NCI-H345 treated with DMSO at 0.1 percent for 48 hours (cell line): ENCODE data around the gene REV1.

ENCODE experiments used
- DNase-seq: peaks from one replicate; lab custom pipeline; 2025; ENCODE audit not compliant: unreplicated experiment; lab: John Stamatoyannopoulos, UW

Gene REV1

DNA sequence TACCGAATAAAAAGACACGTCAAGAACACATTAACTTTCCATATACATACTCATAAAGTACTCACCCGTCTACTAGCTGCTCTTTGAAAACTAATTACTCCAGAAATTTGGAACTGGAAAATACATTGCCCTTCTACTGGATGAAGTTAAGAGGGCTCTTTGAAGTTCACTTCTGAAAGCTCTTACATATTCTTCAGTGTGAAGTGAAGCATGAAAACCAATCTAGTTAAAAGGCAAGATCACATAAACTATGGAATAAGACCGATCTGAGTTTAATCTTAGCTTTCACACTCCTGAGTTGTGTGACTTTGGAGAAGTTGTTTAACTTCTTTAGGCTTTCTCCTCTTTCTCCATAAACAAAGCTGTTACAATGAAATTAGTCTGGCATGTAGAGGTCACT is 38.5 kb downstream of the REV1 start:
- DNase-seq, result no peak

GRCh38 chr2:99450199-99450598 is 39.6 kb downstream of the REV1 start:
- no peak for DNase-seq

DNA sequence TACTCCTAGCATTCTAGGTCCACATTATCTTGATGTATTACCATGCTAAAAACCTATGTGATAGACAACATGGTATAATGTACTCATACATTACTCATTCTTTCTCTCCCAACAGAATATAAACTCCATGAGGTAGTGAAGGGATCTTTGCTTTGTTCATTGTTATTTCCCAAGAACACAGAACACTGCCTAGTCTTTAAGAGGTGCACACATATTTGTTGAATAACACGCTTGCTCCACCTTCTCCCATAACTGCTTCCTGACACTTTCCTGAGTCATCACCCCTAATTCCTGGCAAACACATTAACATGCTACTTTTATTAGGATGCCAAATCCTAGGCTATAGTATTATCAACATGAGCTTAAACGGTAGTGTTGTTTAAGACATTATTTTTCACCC is 41.3 kb downstream of the REV1 start:
- no peak for DNase-seq

GRCh38 chr2:99445065-99445464 is 44.8 kb downstream of the REV1 start:
- DNase-seq, result no peak

- no peak for DNase-seq
Measured at GRCh38 chr2:99444222-99444621, 45.6 kb downstream of the REV1 start.

- no peak for DNase-seq
Measured at GRCh38 chr2:99442837-99443236, 47.0 kb downstream of the REV1 start.

DNA sequence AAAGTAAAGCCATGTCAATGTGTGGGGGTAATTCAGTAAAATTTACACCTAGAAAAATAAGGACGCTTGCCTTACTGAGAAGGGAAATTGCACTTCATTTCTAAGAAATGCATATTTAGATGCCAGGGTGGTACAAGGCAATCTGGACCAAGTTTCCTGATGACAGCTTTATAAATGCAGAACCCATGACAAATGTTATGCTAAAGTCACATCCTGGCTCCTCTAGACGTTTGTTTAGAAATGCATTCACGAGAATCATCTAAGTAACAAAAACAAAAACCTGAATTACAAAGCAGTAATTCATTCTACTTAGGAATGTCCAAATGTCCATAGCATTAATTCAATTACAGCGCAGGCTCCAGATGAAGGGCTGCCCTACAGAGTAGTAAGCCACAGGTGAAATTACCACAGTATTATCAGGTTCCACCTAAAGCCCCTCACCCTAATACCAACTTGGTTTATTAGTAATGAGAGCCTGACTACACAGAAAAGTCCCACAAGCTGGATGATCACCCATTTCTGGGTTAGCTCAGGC is 49.8 kb downstream of the REV1 start:
- DNase-seq, result no peak

GRCh38 chr2:99436874-99437273 is 52.9 kb downstream of the REV1 start:
- no peak for DNase-seq

- DNase-seq, result no peak
Measured at GRCh38 chr2:99433340-99433739, 56.5 kb downstream of the REV1 start.

DNA sequence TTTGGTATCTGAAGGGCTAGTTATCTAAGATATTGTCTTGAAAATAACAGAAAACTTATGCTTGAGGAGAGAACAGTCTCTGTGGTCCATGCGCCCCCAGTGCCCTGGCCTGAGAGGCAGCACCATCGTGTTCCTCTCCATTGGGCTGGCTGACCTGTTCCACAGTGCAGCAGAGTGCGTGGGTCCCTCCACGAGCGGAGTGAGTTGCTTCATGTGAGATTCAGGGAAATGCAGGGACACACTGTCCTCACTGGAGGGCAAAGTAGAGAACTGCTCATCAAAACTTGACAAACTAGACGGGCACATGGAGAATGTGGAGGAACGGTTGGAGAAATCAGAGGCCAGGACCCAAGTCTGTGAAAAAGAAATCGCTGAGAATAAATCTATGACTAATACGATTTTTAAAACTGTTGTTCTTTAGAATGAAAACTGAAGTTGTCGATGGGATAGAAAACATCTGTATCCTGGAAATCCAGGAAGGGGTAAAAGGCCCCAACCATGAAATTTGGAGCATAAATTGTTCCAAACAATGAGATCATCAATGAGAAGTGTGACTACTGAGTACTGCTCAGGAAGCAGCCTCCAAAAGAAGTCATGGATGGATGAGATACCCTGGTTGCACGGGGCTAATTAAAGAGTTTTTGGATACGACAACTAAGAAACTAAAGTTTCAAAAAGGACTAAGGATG is 58.1 kb downstream of the REV1 start:
- no peak for DNase-seq

DNA sequence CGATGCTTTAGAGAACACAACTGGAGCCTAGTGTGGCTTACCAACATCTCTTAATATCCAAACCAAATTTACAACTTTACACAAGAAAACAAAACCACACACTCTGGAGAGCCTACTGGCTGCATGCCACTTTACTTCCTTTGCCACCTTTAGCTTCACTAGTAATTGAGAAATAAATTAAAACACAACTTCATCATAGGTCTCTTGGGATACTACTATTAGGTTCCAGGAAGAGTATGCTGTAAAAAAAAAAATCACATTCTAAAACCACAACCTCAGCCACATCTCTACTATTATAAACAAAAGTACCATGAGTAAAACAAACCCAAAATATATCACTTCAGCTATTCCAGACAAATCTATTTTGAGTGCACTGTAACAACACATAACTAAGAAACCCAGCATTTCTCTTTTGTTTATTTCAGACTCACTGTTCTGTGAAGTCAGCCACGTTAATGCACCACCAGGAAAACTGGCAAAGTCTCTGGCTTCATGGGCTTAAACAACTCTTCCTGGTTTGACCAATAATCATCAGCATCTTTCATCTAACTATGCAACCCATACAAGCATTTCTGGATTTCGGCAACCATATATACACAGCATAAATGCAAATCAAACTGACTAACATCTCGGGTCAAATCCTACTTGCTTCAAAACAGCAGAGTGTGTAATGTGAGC is 59.1 kb downstream of the REV1 start:
- DNase-seq, result no peak

- DNase-seq, result no peak
Measured at GRCh38 chr2:99425022-99425421, 64.8 kb downstream of the REV1 start.

- DNase-seq, result no peak
Measured at GRCh38 chr2:99424371-99424770, 65.4 kb downstream of the REV1 start.

DNA sequence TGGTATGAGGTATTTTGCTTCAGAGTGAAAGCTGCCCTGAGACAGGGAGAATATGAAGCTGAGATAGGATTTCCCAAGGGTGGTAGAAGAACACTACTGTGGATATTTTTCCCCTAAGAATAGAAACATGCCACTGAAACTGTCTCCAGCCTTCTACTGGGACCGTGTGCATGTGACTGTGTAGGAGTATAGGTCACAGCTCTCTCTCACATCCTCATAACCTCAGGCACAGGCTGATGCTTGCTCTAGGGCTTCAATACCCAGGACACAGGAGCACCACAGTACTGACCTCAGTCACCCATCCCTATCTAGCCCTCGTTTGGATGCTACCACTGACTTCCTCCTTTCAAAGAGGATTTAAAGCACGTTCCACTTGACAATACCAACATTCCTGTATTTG is 67.2 kb downstream of the REV1 start:
- DNase-seq, result no peak

DNA sequence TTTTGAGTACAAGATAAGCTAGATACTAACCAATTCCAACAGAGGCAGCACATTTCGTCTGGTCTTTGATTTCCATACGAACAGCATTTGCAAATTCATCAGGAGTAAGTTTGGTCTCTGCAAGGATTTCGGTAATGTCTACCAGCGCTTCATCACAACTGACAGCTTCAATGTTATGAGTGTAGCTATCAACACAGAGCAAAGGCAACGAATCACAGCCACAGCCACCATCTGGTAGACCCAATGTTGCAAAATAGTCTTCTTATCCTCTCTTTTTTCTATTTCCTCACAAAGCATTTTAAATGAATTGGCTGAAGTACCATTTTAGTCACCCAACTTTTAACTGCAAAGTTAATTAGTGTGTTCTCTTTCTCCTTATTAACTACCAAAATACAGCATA is 68.3 kb downstream of the REV1 start:
- DNase-seq, result no peak

DNA sequence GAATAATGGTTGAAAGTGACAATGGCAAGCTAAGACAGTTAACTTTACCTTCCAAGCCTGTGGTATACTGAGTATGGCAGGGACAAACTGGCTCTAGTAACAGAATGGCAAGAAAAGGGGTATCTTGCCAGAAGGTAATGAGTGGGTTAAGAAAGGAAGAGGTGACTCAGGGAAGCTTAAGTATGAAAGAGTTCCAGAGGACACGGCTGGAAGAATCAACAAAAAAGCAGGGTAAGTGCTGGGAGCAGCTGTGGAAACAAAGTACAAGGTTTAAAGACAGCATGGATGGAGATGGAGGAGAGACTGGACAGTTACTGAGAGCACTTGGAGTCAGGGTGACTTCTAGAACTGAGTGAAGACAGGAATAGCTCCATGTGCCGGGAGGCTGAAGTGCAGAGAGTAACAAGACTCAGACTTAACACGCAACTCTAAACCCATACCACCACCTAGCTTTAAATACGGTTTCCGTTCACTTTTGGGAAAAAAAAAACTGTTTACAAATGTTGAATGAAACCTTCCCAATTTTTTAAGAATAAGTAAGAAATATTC is 69.0 kb downstream of the REV1 start:
- DNase-seq, result no peak

DNA sequence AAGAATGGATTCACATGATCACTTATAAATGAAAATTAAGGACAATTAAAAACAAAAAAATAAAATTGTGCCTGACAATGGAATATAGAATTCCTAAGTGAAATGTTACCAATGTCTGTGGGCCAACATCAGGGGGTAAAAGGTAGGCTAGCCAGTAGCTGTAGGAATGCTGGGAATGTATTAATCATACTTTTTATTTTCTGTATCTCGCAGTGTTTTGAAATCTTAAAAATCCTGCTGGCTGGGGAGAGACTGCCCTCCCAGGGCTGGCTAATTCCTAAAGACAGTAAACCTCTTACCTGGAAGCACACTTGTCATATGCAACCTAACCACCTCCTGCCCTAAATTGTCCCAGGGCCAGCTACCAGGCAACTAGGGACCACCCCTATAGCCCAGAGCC is 69.8 kb downstream of the REV1 start:
- DNase-seq, result no peak

- no peak for DNase-seq
Measured at GRCh38 chr2:99417396-99417795, 72.4 kb downstream of the REV1 start.

DNA sequence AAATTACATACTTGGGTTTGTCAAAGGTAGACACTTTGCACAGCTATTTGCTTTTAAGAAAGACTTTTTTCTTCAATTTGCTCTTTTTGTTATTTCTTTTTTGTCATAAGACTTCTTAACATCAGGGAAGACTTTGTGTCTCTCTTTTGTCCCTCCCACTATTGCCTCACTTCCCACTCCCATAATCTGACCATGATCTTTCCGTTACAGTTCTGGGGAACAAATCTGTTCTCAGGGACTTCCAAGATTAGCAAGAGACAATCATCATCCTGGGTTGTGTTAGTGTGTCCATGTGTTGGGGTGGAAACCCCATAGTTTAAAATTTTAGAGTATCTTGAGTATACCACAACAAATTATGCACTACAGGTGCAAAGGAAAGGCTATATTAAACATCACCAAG is 75.3 kb downstream of the REV1 start:
- DNase-seq, result no peak

DNA sequence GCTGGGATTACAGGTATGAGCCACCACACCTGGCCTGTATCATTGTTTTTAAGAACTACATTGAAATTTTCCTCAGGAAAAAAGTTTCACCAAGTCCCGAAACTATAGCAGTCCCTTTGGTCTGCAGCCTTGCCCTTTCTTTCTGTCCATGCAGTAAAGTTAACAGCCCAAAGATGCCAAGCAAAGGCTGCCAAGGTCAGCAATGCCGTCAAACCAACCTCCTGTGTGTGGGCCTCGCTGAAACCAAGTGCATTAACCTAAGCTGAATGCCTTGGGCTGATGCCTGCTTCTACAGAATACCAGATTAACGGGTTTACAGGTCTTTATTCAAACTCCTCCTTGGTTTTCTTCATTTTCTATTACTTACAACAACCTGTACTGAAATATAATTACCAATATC is 79.5 kb downstream of the REV1 start:
- no peak for DNase-seq

GRCh38 chr2:99406137-99406536 is 83.7 kb downstream of the REV1 start:
- DNase-seq, result no peak
